GM13977 (cell line): ENCODE results near the gene CST8.

Experiments
- DNase-seq: peaks from one replicate; pipeline ENCODE4 v3.0.0; 2012; ENCODE audit warnings: low spot score
- CTCF ChIP-seq: IDR thresholded peaks from 2 replicates; pipeline ENCODE4 v1.5.1; 2012; ENCODE audit warnings: mild to moderate bottlenecking, control low read depth; ENCODE audit not compliant: insufficient read depth; ENCODE audit errors: extremely low read depth, missing control alignments
- in situ Hi-C: fragments of 300-500 bp; cut with MboI; formaldehyde crosslinking; loops from one replicate; pipeline ENCODE4 v1.12.0; 2022; ENCODE audit warnings: low sequenced_read_pairs, low pct_unique_long_range_greater_than_20kb, mixed read lengths, inconsistent platforms; ENCODE audit not compliant: unreplicated experiment

The CST8 gene

GRCh38 chr20:23517719-23518118 is 26.8 kb downstream of the CST8 start:
- in situ Hi-C loops, result no loop called here
- no peak for TF ChIP-seq CTCF
- DNase-seq, result no peak

DNA sequence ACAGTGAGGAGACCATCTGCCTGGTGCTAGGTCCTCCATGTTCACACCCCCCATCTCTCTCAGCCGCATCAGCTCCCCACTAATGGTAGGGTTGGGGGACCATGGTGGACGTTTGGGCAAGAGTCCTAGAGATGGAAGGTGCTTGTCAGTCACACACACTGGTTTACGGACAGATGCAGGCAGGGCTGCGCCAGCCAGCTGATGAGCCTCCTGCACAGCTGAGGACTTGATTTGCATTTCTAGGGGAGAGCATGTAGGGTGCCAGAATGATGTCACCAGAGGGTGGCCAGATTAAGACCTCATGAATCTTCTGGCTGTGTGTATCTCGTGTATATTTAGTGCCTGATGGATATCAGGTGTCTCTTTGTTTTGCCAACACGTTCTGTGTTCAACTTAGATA is 28.6 kb downstream of the CST8 start:
- DNase-seq, result no peak
- in situ Hi-C loops, result no loop called here
- TF ChIP-seq CTCF, result no peak

DNA sequence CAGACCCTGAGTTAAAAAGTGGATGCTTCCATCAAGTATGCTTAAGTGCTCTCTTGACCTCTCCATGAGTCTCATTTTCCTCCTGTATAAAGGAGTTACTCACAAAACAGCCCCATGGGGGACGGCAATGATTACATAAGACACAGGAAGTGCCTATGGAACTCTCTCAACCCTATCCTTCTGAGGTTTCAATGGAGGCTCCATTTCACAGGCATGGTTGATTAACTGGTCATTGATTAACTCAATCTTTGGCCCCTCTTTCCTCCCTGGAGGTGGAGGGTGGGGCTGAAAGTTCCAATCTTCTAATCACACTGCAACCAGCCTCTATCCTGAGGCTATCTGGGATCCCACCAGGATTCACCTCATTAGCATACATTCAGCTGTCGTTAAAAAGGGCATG is 29.3 kb downstream of the CST8 start:
- in situ Hi-C loops, result no loop called here
- no peak for TF ChIP-seq CTCF
- no peak for DNase-seq

- DNase-seq, result no peak
- in situ Hi-C loops, result no loop called here
- TF ChIP-seq CTCF, result no peak
Observed at GRCh38 chr20:23524146-23524545, 33.2 kb downstream of the CST8 start.

DNA sequence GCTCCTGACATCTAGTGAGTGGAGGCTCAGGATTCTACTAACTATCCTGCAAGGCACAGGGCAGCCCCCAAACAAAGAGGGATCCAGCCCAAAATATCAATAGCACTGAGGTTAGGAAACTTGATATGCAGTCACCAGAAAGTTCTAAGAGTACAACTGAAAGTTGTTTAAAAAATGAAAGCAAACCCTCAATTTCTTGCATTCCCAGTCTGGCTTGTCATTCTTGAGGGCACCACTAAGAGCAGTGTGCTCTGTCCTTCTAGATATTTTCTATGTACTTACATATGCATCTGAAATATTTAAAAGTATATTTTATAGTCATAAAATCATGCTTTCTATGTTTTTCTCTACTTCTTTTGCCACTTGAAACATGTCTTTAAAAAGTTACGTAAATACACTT is 35.9 kb downstream of the CST8 start:
- DNase-seq, result no peak
- no peak for TF ChIP-seq CTCF
- in situ Hi-C loops, result no loop called here

DNA sequence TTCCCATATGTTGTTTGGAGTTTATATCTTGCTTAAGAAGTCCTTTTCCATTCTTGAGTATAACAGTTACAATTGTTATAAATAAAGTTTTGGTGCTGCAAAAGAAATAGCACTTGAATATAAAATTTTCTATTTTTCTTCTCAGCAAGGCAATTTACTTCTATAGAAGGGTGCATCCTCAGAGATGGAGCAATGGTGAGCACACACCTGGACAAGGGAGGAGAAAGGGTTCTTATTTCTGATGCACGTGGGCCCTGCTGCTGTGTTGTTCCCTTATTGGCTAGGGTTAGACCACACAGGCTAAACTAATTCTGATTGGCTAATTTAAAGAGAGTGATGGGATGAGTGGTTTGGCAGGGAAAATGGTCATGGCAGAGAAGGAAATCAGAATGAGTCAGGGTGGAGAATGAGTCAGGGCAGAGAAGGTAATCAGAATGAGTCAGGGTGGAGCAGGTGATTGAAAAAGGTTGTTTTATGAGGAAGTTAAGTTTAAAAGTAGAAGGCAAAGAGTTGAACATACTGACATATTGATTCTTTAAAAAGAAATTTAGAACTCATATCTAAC is 38.0 kb downstream of the CST8 start:
- no peak for DNase-seq
- in situ Hi-C loops, result no loop called here
- TF ChIP-seq CTCF, result no peak
